ENCODE measurements around the gene KLHL36. TPM values are rescaled to one million over a fixed set of nuclear protein-coding genes. Genes with fewer than 3 reads are reported as not detected.

The KLHL36 gene
- total RNA-seq, 2 experiments from 2014 or later = 31.1 to 43.2 TPM

- Mint-ChIP-seq H3K27ac (no peak overlapping the region), H3K9me3 (ENCODE audit: low read depth) (no peaks in the 10 kb centered on the region), H3K4me1 (peaks cover 7% of the 10 kb centered on the region), H3K27me3 (peaks cover 3% of the 10 kb centered on the region), H3K36me3 (ENCODE audit: low read depth) (no peaks in the 10 kb centered on the region), H3K4me3 (no peak overlapping the region)
- POLR2A ChIA-PET = no interaction called here
- CTCF ChIA-PET = interaction anchor here (0.6 to 5.8 kb wide), 15 partner anchors 9 to 280 kb away, joined by 3 to 80 read pairs (median 7); no protein-coding TSS in a partner anchor
- no peak for ATAC-seq
- no peak for DNase-seq
- intact Hi-C loops (cut with DNase I, micrococcal nuclease) = loop anchor here in 1 of 2 experiments (5.0 kb wide), 1 partner anchor 299 kb away; no protein-coding TSS in a partner anchor
These were observed 24.9 kb downstream of the KLHL36 start for GRCh38 chr16:84673203-84673535.

GRCh38 chr16:84673561-84673960 is 25.2 kb downstream of the KLHL36 start:
- intact Hi-C loops (cut with DNase I, micrococcal nuclease) = loop anchor here in 1 of 2 experiments (5.0 kb wide), 1 partner anchor 299 kb away; no protein-coding TSS in a partner anchor

GRCh38 chr16:84675423-84675822 is 27.1 kb downstream of the KLHL36 start:
- Mint-ChIP-seq H3K36me3 (ENCODE audit: low read depth) (no peaks in the 10 kb centered on the region), H3K27me3 (peaks cover 3% of the 10 kb centered on the region), H3K4me3 (no peak overlapping the region), H3K4me1 (peaks cover 7% of the 10 kb centered on the region), H3K27ac (no peak overlapping the region), H3K9me3 (ENCODE audit: low read depth) (no peaks in the 10 kb centered on the region)
- ATAC-seq (no peak), DNase-seq (no peak)
- intact Hi-C loops (cut with DNase I, micrococcal nuclease) = no loop called here
- ChIA-PET POLR2A (no interaction called here), CTCF (no interaction called here)

More at GRCh38 chr16:84673561-84673960, 25.2 kb downstream of the KLHL36 start:
- ChIA-PET POLR2A (no interaction called here), CTCF (interaction anchor here (0.6 to 5.8 kb wide), 14 partner anchors 10 to 279 kb away, joined by 3 to 80 read pairs (median 6); no protein-coding TSS in a partner anchor)
- H3K27ac Mint-ChIP-seq = no peak overlapping the region
- H3K36me3 Mint-ChIP-seq (ENCODE audit: low read depth) = no peaks in the 10 kb centered on the region
- ATAC-seq (no peak), DNase-seq (no peak)
- H3K9me3 Mint-ChIP-seq (ENCODE audit: low read depth) = no peaks in the 10 kb centered on the region
- H3K4me3 Mint-ChIP-seq = no peak overlapping the region
- peaks cover 3% of the 10 kb centered on the region for H3K27me3 Mint-ChIP-seq
- peaks cover 7% of the 10 kb centered on the region for H3K4me1 Mint-ChIP-seq

- no peak overlapping the region for H3K4me3 Mint-ChIP-seq
- peaks cover 7% of the 10 kb centered on the region for H3K4me1 Mint-ChIP-seq
- ChIA-PET POLR2A (no interaction called here), CTCF (no interaction called here)
- H3K27ac Mint-ChIP-seq = no peak overlapping the region
- ATAC-seq (no peak), DNase-seq (no peak)
- intact Hi-C loops (cut with DNase I, micrococcal nuclease) = no loop called here
- peaks cover 3% of the 10 kb centered on the region for H3K27me3 Mint-ChIP-seq
- H3K36me3 Mint-ChIP-seq (ENCODE audit: low read depth) = no peaks in the 10 kb centered on the region
- H3K9me3 Mint-ChIP-seq (ENCODE audit: low read depth) = no peaks in the 10 kb centered on the region
These were observed 27.6 kb downstream of the KLHL36 start for GRCh38 chr16:84675884-84676283.

- Mint-ChIP-seq H3K36me3 (ENCODE audit: low read depth) (no peaks in the 10 kb centered on the region), H3K4me3 (no peak overlapping the region), H3K9me3 (ENCODE audit: low read depth) (no peaks in the 10 kb centered on the region), H3K4me1 (peaks cover 3% of the 10 kb centered on the region), H3K27ac (no peak overlapping the region), H3K27me3 (no peaks in the 10 kb centered on the region)
- ChIA-PET CTCF (interaction anchor here (0.9 kb wide), 1 partner anchor 13 kb away, joined by 4 read pairs; no protein-coding TSS in a partner anchor), POLR2A (no interaction called here)
- no peak for DNase-seq
- no peak for ATAC-seq
- intact Hi-C loops (cut with DNase I, micrococcal nuclease) = no loop called here
These were observed 28.9 kb downstream of the KLHL36 start for GRCh38 chr16:84677017-84677803.

GRCh38 chr16:84677849-84678248 is 29.5 kb downstream of the KLHL36 start:
- intact Hi-C loops (cut with DNase I, micrococcal nuclease) = no loop called here

GRCh38 chr16:84678541-84678940 is 30.2 kb downstream of the KLHL36 start:
- ChIA-PET POLR2A (no interaction called here), CTCF (no interaction called here)
- Mint-ChIP-seq H3K9me3 (ENCODE audit: low read depth) (no peaks in the 10 kb centered on the region), H3K27me3 (no peaks in the 10 kb centered on the region), H3K27ac (no peak overlapping the region), H3K4me3 (no peak overlapping the region), H3K36me3 (ENCODE audit: low read depth) (no peaks in the 10 kb centered on the region), H3K4me1 (no peaks in the 10 kb centered on the region)
- DNase-seq = no peak
- ATAC-seq = no peak
- intact Hi-C loops (cut with DNase I, micrococcal nuclease) = no loop called here

More at GRCh38 chr16:84677849-84678248, 29.5 kb downstream of the KLHL36 start:
- no peak for ATAC-seq
- Mint-ChIP-seq H3K27ac (no peak overlapping the region), H3K9me3 (ENCODE audit: low read depth) (no peaks in the 10 kb centered on the region), H3K27me3 (no peaks in the 10 kb centered on the region), H3K36me3 (ENCODE audit: low read depth) (no peaks in the 10 kb centered on the region), H3K4me3 (no peak overlapping the region), H3K4me1 (no peaks in the 10 kb centered on the region)
- ChIA-PET CTCF (interaction anchor here (0.9 kb wide), 1 partner anchor 12 kb away, joined by 4 read pairs; no protein-coding TSS in a partner anchor), POLR2A (no interaction called here)
- no peak for DNase-seq

GRCh38 chr16:84680165-84680842 is 32.0 kb downstream of the KLHL36 start:
- H3K36me3 Mint-ChIP-seq (ENCODE audit: low read depth) = no peaks in the 10 kb centered on the region
- intact Hi-C loops (cut with DNase I, micrococcal nuclease) = no loop called here
- DNase-seq = no peak
- ATAC-seq = no peak
- H3K4me1 Mint-ChIP-seq = no peaks in the 10 kb centered on the region
- no peaks in the 10 kb centered on the region for H3K9me3 Mint-ChIP-seq (ENCODE audit: low read depth)
- no peaks in the 10 kb centered on the region for H3K27me3 Mint-ChIP-seq
- H3K4me3 Mint-ChIP-seq = no peak overlapping the region
- POLR2A ChIA-PET = no interaction called here
- H3K27ac Mint-ChIP-seq = no peak overlapping the region
- CTCF ChIA-PET = interaction anchor here (0.6 to 1.2 kb wide), 2 partner anchors 21 to 578 kb away, joined by 3 read pairs; no protein-coding TSS in a partner anchor

- Mint-ChIP-seq H3K4me3 (no peak overlapping the region), H3K36me3 (ENCODE audit: low read depth) (no peaks in the 10 kb centered on the region), H3K27ac (no peak overlapping the region), H3K27me3 (no peaks in the 10 kb centered on the region), H3K9me3 (ENCODE audit: low read depth) (no peaks in the 10 kb centered on the region), H3K4me1 (no peaks in the 10 kb centered on the region)
- DNase-seq (no peak), ATAC-seq (no peak)
- intact Hi-C loops (cut with DNase I, micrococcal nuclease) = no loop called here
- CTCF ChIA-PET = interaction anchor here (1.1 to 1.7 kb wide), 2 partner anchors 9 to 20 kb away, joined by 3 to 9 read pairs; no protein-coding TSS in a partner anchor
- POLR2A ChIA-PET = no interaction called here
These were observed 32.7 kb downstream of the KLHL36 start for GRCh38 chr16:84680843-84681629.

GRCh38 chr16:84683691-84684591 is 35.6 kb downstream of the KLHL36 start:
- Mint-ChIP-seq H3K9me3 (ENCODE audit: low read depth) (no peaks in the 10 kb centered on the region), H3K27ac (no peak overlapping the region), H3K4me1 (peaks cover 4% of the 10 kb centered on the region), H3K27me3 (peaks cover under 1% of the 10 kb centered on the region), H3K36me3 (ENCODE audit: low read depth) (no peaks in the 10 kb centered on the region), H3K4me3 (no peak overlapping the region)
- CTCF ChIA-PET = interaction anchor here (1.2 to 1.7 kb wide), 2 partner anchors 12 to 45 kb away, joined by 5 to 9 read pairs; no protein-coding TSS in a partner anchor
- intact Hi-C loops (cut with DNase I, micrococcal nuclease) = no loop called here
- POLR2A ChIA-PET = no interaction called here
- ATAC-seq = no peak
- no peak for DNase-seq
